ENCODE measurements around the gene DEDD. TPM values are rescaled to one million over a fixed set of nuclear protein-coding genes. Genes with fewer than 3 reads are reported as not detected.

The DEDD gene
- polyA plus RNA-seq (2014; cell fraction: cytosol; rRNA removed) = 22.1 and 29.9 TPM in 2 replicates
- 15.3 and 16.5 TPM in 2 replicates for polyA plus RNA-seq (2014; cell fraction: nucleus; rRNA removed)

DNA sequence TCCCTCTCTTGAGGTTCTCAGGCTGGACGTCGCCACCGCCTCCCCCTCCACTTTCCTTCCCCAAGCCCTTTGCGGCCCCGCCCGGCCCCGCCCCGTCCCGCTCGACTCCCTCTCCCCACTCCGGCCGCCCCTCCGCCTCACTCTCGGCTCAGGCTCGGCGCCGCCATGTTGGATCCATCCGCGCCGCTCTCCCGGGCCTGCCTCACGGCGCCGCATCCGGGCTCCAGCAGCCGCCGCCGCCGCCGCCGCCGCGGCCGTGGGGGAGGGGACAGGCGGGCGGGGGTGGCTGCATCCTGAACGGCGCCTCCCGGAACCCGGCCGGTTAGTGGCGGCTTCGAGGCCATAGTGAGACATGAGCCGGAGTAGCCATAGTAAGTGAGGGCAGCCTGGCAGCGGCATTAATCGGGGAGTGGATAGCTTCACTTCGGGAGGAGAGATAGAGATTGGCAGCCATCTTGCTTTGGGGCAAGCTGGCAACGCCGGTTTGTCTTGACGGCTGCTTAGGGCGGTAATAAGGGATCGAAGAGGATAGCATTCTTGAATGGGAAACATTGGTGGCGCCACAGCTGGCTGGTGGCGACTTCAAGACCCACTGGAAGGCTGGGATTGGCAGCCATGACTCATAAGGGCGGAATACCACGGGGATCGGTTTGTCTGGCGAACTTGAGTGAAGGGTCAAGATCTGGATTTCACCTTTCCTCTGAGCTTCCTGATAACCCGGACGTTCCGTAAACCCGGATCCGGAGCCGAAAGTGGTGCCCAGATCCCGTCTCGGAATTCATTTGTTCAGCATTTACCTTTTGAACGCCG, at the start of gene DEDD:
DEDD (minus strand) TSS at position 258 of the 810 bp plus-strand sequence. CDS start 8,205 bp downstream, outside the sequence.
- DNase-seq (ENCODE audit: low spot score) = peak; percentile 99

DNA sequence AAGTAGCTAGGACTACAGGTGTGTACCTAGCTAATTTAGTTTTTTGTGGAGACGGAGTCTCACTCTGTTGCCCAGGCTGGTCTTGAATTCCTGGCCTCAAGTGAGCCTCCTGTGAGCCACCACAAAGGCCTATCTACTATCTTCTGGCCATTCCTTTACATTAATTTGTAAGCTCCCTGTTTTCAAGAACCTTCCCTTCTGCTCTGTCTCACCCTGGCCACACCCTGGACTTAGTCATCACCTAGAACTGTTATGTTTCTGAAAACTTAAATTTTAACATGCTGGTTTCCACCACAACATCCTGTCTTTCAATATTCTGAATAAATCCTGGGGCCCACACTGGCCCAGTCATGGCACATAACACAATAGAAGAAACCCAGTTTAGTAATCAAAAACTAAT, 49.7 kb upstream of the DEDD start:
- no peak for DNase-seq (ENCODE audit: low spot score)

GRCh38 chr1:161180639-161181038, 48.2 kb upstream of the DEDD start:
- no peak for DNase-seq (ENCODE audit: low spot score)

- no peak for DNase-seq (ENCODE audit: low spot score)
Observed at GRCh38 chr1:161179698-161180097, 47.2 kb upstream of the DEDD start.

DNA sequence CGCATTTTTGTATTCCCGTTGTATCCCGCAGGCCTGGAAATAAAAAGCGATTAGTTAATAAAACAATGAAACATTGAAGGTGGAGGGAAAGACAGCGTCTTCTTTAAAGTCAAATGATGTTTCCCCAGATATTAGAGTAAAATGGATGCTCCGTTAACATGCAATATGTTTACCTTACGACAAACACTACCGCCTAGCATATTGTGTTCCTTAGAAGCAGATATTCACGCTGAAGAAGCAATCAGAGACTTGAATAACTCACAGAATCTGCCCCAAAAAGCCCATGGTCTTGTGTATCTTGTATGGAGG, 45.4 kb upstream of the DEDD start:
- no peak for DNase-seq (ENCODE audit: low spot score)

DNA sequence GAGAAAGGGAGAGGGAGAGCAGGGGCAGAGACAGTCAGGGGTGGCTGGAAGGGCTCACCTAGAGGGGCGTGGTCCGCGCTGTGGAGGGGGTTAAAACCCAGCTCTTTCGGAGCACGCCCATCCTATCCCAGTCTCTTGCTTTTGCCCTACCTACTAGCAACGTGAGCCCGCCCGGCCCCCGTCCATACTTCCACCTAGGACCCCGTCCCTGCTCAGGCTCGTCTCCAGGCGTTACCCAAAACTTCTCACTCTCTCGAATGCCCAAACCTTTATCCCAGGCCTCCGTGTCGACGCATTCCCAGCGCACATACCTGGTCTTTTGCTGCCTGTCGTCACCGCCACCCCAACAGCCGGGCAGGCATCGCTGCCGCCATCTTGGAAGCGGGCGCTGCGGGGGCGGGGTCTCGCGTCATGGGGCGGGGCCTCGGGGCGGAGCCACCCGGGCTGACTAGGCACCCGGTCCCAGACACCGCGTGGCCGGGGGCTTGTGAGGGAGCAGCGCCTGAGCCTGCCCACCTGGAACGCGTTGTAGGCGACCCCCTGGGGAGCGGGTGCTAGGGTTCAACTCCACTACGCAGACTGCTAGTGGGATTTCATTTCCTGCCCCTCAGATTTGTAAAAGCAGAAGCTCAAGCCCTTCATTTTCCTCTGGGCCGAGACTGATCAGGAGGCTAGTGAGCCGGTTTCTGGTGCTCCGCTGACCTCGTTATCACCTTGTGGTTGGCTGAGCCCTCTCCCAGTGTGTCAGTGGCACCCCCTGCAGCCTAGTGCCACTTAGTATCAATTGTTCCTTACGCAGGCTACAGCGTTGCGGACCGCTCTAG, 44.9 kb upstream of the DEDD start, which contains the start of gene B4GALT3:
B4GALT3 (minus strand) TSS at position 396 of the 824 bp plus-strand sequence. CDS start 1,447 bp downstream, outside the sequence.
- DNase-seq (ENCODE audit: low spot score) = peak; percentile 91

- no peak for DNase-seq (ENCODE audit: low spot score)
Observed at GRCh38 chr1:161176468-161177111, 44.1 kb upstream of the DEDD start.

DNA sequence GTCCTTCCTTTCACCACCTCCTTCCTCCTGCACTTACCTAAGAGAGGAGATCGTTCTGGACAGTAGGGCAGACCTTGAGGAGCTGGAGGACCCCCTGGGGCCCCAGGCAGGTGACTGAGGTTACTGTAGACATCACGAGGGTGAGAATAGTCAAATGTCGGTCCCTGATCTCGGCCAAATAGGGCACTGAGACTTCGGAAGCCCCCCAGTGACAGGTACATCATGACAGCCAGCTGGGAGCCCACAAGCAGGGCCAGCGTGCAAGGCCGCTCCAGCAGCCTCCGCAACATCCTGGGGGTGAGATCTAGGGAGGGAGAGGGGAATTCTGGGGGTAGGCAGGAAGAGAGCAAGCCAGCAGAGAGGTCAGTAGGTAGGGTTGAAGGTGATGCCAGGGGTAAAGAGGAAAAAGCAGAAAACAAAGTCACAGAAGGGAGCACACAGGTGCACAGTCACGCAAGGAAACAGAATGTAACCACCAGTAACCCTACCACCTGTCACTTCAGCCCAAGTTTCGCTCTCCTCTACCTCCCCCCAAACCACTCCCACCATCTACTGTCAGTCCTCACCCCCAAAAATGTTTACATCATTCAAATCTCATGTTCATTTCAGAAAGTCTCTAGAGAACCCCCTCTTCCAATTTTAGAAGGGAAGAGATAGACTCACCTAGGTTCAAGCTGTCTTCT, 43.4 kb upstream of the DEDD start:
- no peak for DNase-seq (ENCODE audit: low spot score)

- no peak for DNase-seq (ENCODE audit: low spot score)
Observed at GRCh38 chr1:161174911-161175310, 42.4 kb upstream of the DEDD start.

DNA sequence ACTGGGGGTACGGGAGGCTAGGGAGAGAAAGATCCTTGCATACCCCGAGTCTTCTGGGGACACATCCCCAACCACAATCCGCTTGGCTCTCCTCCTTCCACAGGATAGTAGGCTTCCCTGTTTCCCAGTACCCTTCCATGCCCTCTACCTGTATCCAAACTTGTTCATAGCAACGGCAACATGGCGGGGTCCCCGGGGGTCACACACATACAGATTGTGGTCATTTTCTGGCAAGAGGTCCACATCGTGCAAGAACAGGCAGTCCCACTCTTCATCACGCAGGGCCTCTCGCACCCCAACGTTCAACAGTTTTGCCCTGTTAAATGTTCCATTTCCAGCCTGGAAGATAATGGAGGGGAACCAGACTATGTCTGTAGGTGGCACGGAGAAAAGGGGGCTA, 41.2 kb upstream of the DEDD start:
- DNase-seq (ENCODE audit: low spot score) = no peak

GRCh38 chr1:161172776-161173376, 40.4 kb upstream of the DEDD start:
- DNase-seq (ENCODE audit: low spot score) = no peak

GRCh38 chr1:161172349-161172748, 39.9 kb upstream of the DEDD start:
- DNase-seq (ENCODE audit: low spot score) = no peak

DNA sequence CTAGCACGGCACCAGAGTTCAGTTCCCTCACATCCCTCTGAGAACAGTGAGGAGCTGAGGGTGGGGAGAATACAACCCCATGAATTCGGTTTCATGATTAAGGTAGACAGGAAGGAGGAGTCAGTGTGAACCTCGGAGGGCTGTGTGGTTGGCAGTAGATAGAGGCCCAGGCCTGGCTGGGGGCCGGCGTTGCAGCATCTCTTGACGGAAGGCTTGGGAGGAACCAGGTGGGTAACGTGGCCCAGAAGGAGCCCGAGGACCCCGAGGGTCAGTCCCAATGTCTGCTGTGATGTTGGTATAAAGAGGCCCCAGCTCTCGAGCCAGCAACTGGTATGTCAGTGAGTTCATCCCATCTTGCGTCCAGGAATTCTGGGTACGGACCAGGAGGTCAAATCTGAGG, 39.2 kb upstream of the DEDD start:
- DNase-seq (ENCODE audit: low spot score) = no peak

GRCh38 chr1:161171191-161171590, 38.7 kb upstream of the DEDD start:
- DNase-seq (ENCODE audit: low spot score) = no peak

- DNase-seq (ENCODE audit: low spot score) = no peak
Observed at GRCh38 chr1:161168906-161169305, 36.4 kb upstream of the DEDD start.

- DNase-seq (ENCODE audit: low spot score) = peak; percentile 50
Observed at GRCh38 chr1:161166669-161167548, 34.4 kb upstream of the DEDD start.

GRCh38 chr1:161165742-161166668, 33.5 kb upstream of the DEDD start, which contains the start of gene PPOX:
TSS of gene PPOX (plus strand) at chr1:161166426. CDS start at chr1:161166848, 422 bp downstream.
- DNase-seq (ENCODE audit: low spot score) = peak; percentile 99

GRCh38 chr1:161164901-161165610, 32.6 kb upstream of the DEDD start:
- no peak for DNase-seq (ENCODE audit: low spot score)

All from SK-N-DZ (cell line).